Liver (tissue), 9 donors: Measurements from ENCODE around the gene NNMT. TPM values are rescaled to one million over a fixed set of nuclear protein-coding genes. Genes with fewer than 3 reads are reported as not detected.

ENCODE experiments used
- DNase-seq: peaks from one replicate; pipeline ENCODE4 v3.0.0-alpha.2; 2017; ENCODE audit warnings: low spot score
- H3K27ac ChIP-seq, 2 donors: one replicate each; pipeline ENCODE4 v1.7.0; 2013; ENCODE audit warnings: inconsistent platforms in 2 of 2, low read length in 2 of 2, control low read depth in 1 of 2, low read depth in 1 of 2, mild to moderate bottlenecking in 1 of 2
- H3K27me3 ChIP-seq, 4 donors: one replicate each; pipeline versions ENCODE4 v1.6.1 to v1.7.0; 2013; ENCODE audit warnings: low read length in 3 of 4, inconsistent platforms in 1 of 4, mild to moderate bottlenecking in 1 of 4, moderate library complexity in 1 of 4; ENCODE audit not compliant: control insufficient read depth in 4 of 4, insufficient read depth in 4 of 4
- H3K36me3 ChIP-seq, 4 donors: one replicate each; pipeline versions ENCODE4 v1.6.1 to v1.7.0; 2013; ENCODE audit warnings: low read length in 3 of 4, mild to moderate bottlenecking in 3 of 4, low read depth in 1 of 4, moderate library complexity in 1 of 4; ENCODE audit not compliant: control insufficient read depth in 4 of 4, insufficient read depth in 3 of 4
- H3K4me1 ChIP-seq, 4 donors: one replicate each; pipeline versions ENCODE4 v1.6.1 to v1.7.0; 2013; ENCODE audit warnings: low read length in 3 of 4, mild to moderate bottlenecking in 3 of 4, moderate library complexity in 1 of 4; ENCODE audit not compliant: control insufficient read depth in 4 of 4, insufficient read depth in 4 of 4
- H3K4me3 ChIP-seq, 3 donors: one replicate each; pipeline versions ENCODE4 v1.6.1 to v1.7.0; 2013; ENCODE audit warnings: low read length in 3 of 3, control low read depth in 1 of 3, low read depth in 1 of 3, mild to moderate bottlenecking in 1 of 3
- H3K9ac ChIP-seq, 2 donors: one replicate each; pipeline ENCODE4 v1.7.0; 2013; ENCODE audit warnings: low read length in 2 of 2, mild to moderate bottlenecking in 2 of 2, moderate library complexity in 2 of 2, control low read depth in 1 of 2, low read depth in 1 of 2
- H3K9me3 ChIP-seq, 4 donors: one replicate each; pipeline versions ENCODE4 v1.6.1 to v1.7.0; 2013; ENCODE audit warnings: low read length in 3 of 4; ENCODE audit not compliant: control insufficient read depth in 4 of 4
- ATF3 ChIP-seq: IDR thresholded peaks from 2 replicates; pipeline ENCODE4 v1.6.1; 2016; ENCODE audit warnings: antibody characterized with exemption
- EGR1 ChIP-seq, 2 donors: IDR thresholded peaks; 2 replicates each; pipeline ENCODE4 v1.6.1; 2016 to 2018; ENCODE audit warnings: antibody characterized with exemption in 2 of 2, low read depth in 2 of 2
- FOXA1 ChIP-seq: IDR thresholded peaks from 2 replicates; pipeline ENCODE4 v1.6.1; 2016; ENCODE audit warnings: antibody characterized with exemption
- FOXA2 ChIP-seq: IDR thresholded peaks from 2 replicates; pipeline ENCODE4 v1.6.1; 2016; ENCODE audit warnings: antibody characterized with exemption
- GABPA ChIP-seq, 2 donors: IDR thresholded peaks in 1 of 2; conservative IDR thresholded peaks in 1 of 2; 2 replicates each; pipeline ENCODE4 v1.6.1; 2016; ENCODE audit warnings: antibody characterized with exemption in 2 of 2, mild to moderate bottlenecking in 1 of 2, moderate library complexity in 1 of 2
- HNF4G ChIP-seq: IDR thresholded peaks from 2 replicates; pipeline ENCODE4 v1.6.1; 2016; ENCODE audit warnings: antibody characterized with exemption
- JUND ChIP-seq, 2 donors: IDR thresholded peaks; 2 replicates each; pipeline ENCODE4 v1.6.1; 2016; ENCODE audit warnings: antibody characterized with exemption in 2 of 2
- RAD21 ChIP-seq, 2 donors: IDR thresholded peaks; 2 replicates each; pipeline ENCODE4 v1.6.1; 2016; ENCODE audit warnings: antibody characterized with exemption in 2 of 2, mild to moderate bottlenecking in 2 of 2
- RXRA ChIP-seq, 2 donors: IDR thresholded peaks; 2 replicates each; pipeline ENCODE4 v1.6.1; 2017 to 2018; ENCODE audit warnings: antibody characterized with exemption in 2 of 2, mild to moderate bottlenecking in 1 of 2
- SP1 ChIP-seq: IDR thresholded peaks from 2 replicates; pipeline ENCODE4 v1.6.1; 2018; ENCODE audit warnings: antibody characterized with exemption, mild to moderate bottlenecking
- TAF1 ChIP-seq: conservative IDR thresholded peaks from 2 replicates; pipeline ENCODE4 v1.6.1; 2016; ENCODE audit warnings: antibody characterized with exemption, mild to moderate bottlenecking
- YY1 ChIP-seq: IDR thresholded peaks from 2 replicates; pipeline ENCODE4 v1.6.1; 2016; ENCODE audit warnings: antibody characterized with exemption, mild to moderate bottlenecking
- WGBS: extraction: QIAGEN DNeasy Blood & Tissue Kit; methylation state at CpG from one replicate; pipeline ENCODE4 v1.1.7; 2013; 5-methylcytosine and 5-hydroxymethylcytosine counted together
- polyA plus RNA-seq, 2 donors: library from polyadenylated mRNA; stranded (reverse) in 1 of 2; unstranded in 1 of 2; fragments of 200-250 nt in 1 of 2; fragments of >200 nt in 1 of 2; fragmentation: Nextera tagmentation in 1 of 2; extraction: Ambion mirVana in 1 of 2; gene quantifications; one replicate each; pipeline versions ENCODE4 v1.2.1 to v1.2.3, GENCODE V29; 2013 to 2015
- total RNA-seq, 2 donors: library from RNA; depleted of rRNA; stranded (reverse); fragments of >200 nt; gene quantifications; one replicate each; pipeline ENCODE4 v1.2.3, GENCODE V29; 2014
- TF ChIP-seq, protein P1 (sequence below): IDR thresholded peaks from 2 replicates; pipeline ENCODE4 v1.6.1; 2016; ENCODE audit warnings: antibody characterized with exemption
- TF ChIP-seq, protein P2 (sequence below): IDR thresholded peaks from 2 replicates; pipeline ENCODE4 v1.6.1; 2016; ENCODE audit warnings: antibody characterized with exemption
- TF ChIP-seq, protein P3 (sequence below): IDR thresholded peaks from 2 replicates; pipeline ENCODE4 v1.6.1; 2016; ENCODE audit warnings: antibody characterized with exemption, mild to moderate bottlenecking
- TF ChIP-seq, protein P4 (sequence below): fragments of 150-350 bp; IDR thresholded peaks from 2 replicates; pipeline ENCODE4 v1.5.1; 2017; ENCODE audit warnings: improper control_type of control experiment, low read depth, low read length; ENCODE audit not compliant: missing input control
- donor health status: healthy.
- donor health status: healthy.
- donor health status: healthy.
- donor health status: healthy.
- donor health status: healthy.

Gene NNMT
- total and polyA plus RNA-seq, 4 donors, result 0.47 to 3,724 (median 2,877) TPM

- TF ChIP-seq TAF1, result no peak
- TF ChIP-seq, protein P1, sequence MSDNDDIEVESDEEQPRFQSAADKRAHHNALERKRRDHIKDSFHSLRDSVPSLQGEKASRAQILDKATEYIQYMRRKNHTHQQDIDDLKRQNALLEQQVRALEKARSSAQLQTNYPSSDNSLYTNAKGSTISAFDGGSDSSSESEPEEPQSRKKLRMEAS, result no peak
- no peak for TF ChIP-seq HNF4G
- no peak for TF ChIP-seq SP1
- TF ChIP-seq EGR1 (IDR thresholded peaks at IDR 0.05; ENCODE audit: low read depth in 2 of 2), result no peak
- TF ChIP-seq, protein P2, sequence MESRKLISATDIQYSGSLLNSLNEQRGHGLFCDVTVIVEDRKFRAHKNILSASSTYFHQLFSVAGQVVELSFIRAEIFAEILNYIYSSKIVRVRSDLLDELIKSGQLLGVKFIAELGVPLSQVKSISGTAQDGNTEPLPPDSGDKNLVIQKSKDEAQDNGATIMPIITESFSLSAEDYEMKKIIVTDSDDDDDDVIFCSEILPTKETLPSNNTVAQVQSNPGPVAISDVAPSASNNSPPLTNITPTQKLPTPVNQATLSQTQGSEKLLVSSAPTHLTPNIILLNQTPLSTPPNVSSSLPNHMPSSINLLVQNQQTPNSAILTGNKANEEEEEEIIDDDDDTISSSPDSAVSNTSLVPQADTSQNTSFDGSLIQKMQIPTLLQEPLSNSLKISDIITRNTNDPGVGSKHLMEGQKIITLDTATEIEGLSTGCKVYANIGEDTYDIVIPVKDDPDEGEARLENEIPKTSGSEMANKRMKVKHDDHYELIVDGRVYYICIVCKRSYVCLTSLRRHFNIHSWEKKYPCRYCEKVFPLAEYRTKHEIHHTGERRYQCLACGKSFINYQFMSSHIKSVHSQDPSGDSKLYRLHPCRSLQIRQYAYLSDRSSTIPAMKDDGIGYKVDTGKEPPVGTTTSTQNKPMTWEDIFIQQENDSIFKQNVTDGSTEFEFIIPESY, result no peak
- no peak for TF ChIP-seq RAD21 (IDR thresholded peaks at IDR 0.05)
- TF ChIP-seq FOXA2, result no peak
- TF ChIP-seq ATF3, result no peak
- TF ChIP-seq YY1, result no peak
- TF ChIP-seq, protein P3, sequence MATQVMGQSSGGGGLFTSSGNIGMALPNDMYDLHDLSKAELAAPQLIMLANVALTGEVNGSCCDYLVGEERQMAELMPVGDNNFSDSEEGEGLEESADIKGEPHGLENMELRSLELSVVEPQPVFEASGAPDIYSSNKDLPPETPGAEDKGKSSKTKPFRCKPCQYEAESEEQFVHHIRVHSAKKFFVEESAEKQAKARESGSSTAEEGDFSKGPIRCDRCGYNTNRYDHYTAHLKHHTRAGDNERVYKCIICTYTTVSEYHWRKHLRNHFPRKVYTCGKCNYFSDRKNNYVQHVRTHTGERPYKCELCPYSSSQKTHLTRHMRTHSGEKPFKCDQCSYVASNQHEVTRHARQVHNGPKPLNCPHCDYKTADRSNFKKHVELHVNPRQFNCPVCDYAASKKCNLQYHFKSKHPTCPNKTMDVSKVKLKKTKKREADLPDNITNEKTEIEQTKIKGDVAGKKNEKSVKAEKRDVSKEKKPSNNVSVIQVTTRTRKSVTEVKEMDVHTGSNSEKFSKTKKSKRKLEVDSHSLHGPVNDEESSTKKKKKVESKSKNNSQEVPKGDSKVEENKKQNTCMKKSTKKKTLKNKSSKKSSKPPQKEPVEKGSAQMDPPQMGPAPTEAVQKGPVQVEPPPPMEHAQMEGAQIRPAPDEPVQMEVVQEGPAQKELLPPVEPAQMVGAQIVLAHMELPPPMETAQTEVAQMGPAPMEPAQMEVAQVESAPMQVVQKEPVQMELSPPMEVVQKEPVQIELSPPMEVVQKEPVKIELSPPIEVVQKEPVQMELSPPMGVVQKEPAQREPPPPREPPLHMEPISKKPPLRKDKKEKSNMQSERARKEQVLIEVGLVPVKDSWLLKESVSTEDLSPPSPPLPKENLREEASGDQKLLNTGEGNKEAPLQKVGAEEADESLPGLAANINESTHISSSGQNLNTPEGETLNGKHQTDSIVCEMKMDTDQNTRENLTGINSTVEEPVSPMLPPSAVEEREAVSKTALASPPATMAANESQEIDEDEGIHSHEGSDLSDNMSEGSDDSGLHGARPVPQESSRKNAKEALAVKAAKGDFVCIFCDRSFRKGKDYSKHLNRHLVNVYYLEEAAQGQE, result no peak
- no peak for TF ChIP-seq GABPA (IDR thresholded peaks at IDR 0.05 in 1 of 2, conservative IDR thresholded peaks at IDR 0.05 in 1 of 2)
- no peak for TF ChIP-seq JUND (IDR thresholded peaks at IDR 0.05)
- TF ChIP-seq, protein P4, sequence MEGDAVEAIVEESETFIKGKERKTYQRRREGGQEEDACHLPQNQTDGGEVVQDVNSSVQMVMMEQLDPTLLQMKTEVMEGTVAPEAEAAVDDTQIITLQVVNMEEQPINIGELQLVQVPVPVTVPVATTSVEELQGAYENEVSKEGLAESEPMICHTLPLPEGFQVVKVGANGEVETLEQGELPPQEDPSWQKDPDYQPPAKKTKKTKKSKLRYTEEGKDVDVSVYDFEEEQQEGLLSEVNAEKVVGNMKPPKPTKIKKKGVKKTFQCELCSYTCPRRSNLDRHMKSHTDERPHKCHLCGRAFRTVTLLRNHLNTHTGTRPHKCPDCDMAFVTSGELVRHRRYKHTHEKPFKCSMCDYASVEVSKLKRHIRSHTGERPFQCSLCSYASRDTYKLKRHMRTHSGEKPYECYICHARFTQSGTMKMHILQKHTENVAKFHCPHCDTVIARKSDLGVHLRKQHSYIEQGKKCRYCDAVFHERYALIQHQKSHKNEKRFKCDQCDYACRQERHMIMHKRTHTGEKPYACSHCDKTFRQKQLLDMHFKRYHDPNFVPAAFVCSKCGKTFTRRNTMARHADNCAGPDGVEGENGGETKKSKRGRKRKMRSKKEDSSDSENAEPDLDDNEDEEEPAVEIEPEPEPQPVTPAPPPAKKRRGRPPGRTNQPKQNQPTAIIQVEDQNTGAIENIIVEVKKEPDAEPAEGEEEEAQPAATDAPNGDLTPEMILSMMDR, result no peak
- no peaks in the 10 kb centered on the region for H3K27me3 ChIP-seq
- no peak overlapping the region for H3K4me3 ChIP-seq
- H3K27ac ChIP-seq, result no peak overlapping the region
- 96% methylated on average over 11 of the region's 11 CpGs for whole genome bisulfite sequencing
- H3K9ac ChIP-seq, result no peak overlapping the region
- H3K9me3 ChIP-seq, result no peaks in the 10 kb centered on the region
- DNase-seq, result no peak
- H3K4me1 ChIP-seq, result no peaks in the 10 kb centered on the region
- H3K36me3 ChIP-seq, result peaks cover 28 to 81% (median 50%) of the 10 kb centered on the region in 4 donors
Measured at GRCh38 chr11:114247070-114247789, 49.0 kb upstream of the NNMT start.

- Histone ChIP-seq H3K27ac (no peak overlapping the region), H3K36me3 (peaks cover 24 to 63% (median 35%) of the 10 kb centered on the region in 4 donors), H3K4me1 (peaks cover 5 to 14% (median 13%) of the 10 kb centered on the region in 4 donors), H3K9ac (no peak overlapping the region), H3K9me3 (no peaks in the 10 kb centered on the region), H3K4me3 (no peak overlapping the region), H3K27me3 (no peaks in the 10 kb centered on the region)
- DNase-seq, result no peak
- 92% methylated on average over 17 of the region's 17 CpGs for WGBS
- no peak for TF ChIP-seq FOXA1
- TF ChIP-seq SP1, result no peak
- TF ChIP-seq, protein P1, result no peak
- TF ChIP-seq HNF4G, result no peak
- no peak for TF ChIP-seq YY1
- no peak for TF ChIP-seq EGR1 (IDR thresholded peaks at IDR 0.05; ENCODE audit: low read depth in 2 of 2)
- TF ChIP-seq TAF1, result no peak
- TF ChIP-seq GABPA (IDR thresholded peaks at IDR 0.05 in 1 of 2, conservative IDR thresholded peaks at IDR 0.05 in 1 of 2), result no peak
- no peak for TF ChIP-seq RXRA (IDR thresholded peaks at IDR 0.05)
- TF ChIP-seq, protein P4, result no peak
- no peak for TF ChIP-seq JUND (IDR thresholded peaks at IDR 0.05)
- TF ChIP-seq, protein P3, result no peak
Measured at GRCh38 chr11:114250180-114250579, 46.0 kb upstream of the NNMT start.
